Fibroblast of the aortic adventitia (primary cell): ENCODE measurements around the gene RFTN1. TPM values are rescaled to one million over a fixed set of nuclear protein-coding genes. Genes with fewer than 3 reads are reported as not detected.

Experiments
- DNase-seq: peaks from one replicate; pipeline ENCODE4 v3.0.0-alpha.2; 2010; ENCODE audit warnings: low read depth
- H3K4me3 ChIP-seq: 2 replicates; pipeline ENCODE4 v1.5.1; 2011; ENCODE audit warnings: low read depth, mild to moderate bottlenecking, control low read depth, low read length, moderate library complexity
- total RNA-seq: library from RNA; depleted of rRNA; stranded (reverse); fragments of >200 nt; gene quantifications from 2 replicates; pipeline ENCODE4 v1.2.3, GENCODE V29; 2012; ENCODE audit warnings: low replicate concordance
- TF ChIP-seq, protein P1 (sequence below): IDR thresholded peaks from 2 replicates; pipeline ENCODE4 v1.5.1; 2011; ENCODE audit warnings: mild to moderate bottlenecking, low read length, control low read depth, inconsistent platforms; ENCODE audit not compliant: insufficient read depth

Gene RFTN1
- total RNA-seq, 1 donor = 54.7 TPM

DNA sequence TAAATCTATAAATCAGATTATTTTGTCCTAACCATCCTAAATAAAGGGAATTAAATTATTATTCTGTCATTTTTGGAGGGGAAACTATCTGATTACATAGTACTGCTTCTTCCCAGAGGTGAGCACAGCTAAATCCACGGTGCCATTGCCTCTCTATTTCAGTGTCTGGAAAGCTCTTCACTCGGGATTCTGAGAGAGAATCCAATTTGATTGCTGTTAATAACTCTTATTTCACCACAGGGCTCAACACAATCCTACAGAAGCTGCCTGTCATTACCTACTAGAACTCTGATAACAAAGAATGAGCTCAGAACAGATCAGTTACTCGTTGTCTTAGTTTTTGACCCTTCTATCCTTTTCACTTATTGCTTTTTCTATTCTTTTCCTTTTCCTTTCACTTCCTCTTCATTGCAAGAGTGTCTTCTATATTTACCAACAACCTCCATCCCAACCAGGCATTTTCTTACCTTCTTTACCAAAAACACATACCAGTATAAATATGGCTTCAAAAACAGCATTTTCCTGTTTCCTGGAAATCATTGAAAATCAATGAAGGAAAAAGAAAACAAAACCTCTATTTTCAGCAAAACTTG, 218.1 kb downstream of the RFTN1 start:
- DNase-seq = no peak
- TF ChIP-seq, protein P1, sequence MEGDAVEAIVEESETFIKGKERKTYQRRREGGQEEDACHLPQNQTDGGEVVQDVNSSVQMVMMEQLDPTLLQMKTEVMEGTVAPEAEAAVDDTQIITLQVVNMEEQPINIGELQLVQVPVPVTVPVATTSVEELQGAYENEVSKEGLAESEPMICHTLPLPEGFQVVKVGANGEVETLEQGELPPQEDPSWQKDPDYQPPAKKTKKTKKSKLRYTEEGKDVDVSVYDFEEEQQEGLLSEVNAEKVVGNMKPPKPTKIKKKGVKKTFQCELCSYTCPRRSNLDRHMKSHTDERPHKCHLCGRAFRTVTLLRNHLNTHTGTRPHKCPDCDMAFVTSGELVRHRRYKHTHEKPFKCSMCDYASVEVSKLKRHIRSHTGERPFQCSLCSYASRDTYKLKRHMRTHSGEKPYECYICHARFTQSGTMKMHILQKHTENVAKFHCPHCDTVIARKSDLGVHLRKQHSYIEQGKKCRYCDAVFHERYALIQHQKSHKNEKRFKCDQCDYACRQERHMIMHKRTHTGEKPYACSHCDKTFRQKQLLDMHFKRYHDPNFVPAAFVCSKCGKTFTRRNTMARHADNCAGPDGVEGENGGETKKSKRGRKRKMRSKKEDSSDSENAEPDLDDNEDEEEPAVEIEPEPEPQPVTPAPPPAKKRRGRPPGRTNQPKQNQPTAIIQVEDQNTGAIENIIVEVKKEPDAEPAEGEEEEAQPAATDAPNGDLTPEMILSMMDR = no peak
- H3K4me3 ChIP-seq = no peak overlapping the region

DNA sequence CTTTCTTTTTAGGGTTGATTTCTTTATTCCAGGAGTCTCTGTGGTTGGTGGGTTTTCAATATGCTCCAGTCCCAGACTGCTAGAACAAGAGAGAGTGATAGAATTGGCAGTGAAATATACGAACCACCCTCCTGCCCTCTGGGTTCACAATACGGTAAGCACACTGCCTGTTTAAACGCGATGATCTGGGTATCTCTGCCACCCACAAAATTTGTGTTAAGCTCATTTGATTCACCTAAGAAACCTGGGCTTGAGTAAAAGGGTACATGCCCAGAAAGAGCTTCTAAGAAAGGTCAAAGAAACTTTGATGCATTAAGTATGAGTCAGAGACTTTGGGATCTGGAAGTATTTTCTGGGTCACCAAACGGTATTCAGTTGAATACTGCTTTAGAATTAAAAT, 218.7 kb downstream of the RFTN1 start:
- no peak overlapping the region for H3K4me3 ChIP-seq
- no peak for DNase-seq
- TF ChIP-seq, protein P1 = no peak

DNA sequence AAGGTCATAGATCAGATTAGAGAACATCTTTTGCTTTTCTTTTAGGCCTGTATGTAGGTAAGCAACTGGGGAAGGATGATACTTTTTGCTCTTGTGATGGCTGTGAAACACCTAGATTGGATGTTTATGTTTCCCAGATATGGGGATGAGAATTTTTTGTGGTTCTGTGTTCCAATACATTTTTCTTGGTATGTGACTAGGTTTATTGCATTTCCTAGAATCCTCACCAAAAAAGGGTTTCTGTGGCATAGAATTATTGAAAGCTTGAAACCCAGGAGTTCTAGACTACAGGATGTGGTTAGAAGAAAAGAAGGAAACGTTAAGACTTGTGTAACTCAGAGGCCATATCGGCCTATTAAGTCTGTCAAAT, 222.7 kb downstream of the RFTN1 start:
- TF ChIP-seq, protein P1 = no peak
- no peak overlapping the region for H3K4me3 ChIP-seq
- no peak for DNase-seq

DNA sequence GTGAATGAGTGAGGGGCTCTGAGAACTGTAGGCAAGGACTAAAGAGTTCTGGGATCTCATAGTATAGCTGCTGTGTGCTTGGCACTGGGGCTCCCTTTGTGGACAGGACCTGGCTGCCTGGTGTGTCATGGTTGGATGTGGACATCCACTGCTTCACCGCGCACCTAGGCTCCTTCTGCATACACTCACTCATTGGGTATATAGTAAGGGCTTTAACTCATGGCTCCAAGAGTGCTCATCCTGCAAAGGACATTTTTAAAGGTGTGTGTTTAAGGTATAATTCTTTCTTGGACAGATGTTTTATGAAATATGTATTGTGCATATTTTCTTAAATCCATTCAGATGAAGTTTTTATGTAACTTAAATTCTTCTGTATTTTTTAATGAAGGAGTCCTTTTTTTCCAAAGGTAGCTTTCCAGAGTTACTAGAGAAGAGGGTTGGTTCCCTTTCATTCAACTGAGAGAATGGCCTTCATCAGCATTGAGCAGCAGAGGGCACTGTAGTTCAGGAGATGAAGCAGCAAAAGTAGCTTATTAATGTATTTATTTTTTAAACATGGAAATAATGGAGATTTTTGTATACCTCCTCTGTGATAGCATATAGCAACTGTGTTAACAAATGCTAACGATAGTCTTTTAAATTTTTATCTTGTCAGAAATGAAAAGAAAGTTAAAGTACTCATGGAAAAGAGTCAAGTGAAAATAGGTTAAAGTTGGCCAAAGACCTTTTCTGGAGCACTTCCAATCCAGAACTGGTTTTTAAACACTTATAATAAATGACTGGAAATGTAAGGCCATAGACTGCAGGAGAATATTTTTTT, 223.3 kb downstream of the RFTN1 start:
- DNase-seq = peak; percentile 78
- TF ChIP-seq, protein P1 = peak; percentile 83
- no peak overlapping the region for H3K4me3 ChIP-seq

DNA sequence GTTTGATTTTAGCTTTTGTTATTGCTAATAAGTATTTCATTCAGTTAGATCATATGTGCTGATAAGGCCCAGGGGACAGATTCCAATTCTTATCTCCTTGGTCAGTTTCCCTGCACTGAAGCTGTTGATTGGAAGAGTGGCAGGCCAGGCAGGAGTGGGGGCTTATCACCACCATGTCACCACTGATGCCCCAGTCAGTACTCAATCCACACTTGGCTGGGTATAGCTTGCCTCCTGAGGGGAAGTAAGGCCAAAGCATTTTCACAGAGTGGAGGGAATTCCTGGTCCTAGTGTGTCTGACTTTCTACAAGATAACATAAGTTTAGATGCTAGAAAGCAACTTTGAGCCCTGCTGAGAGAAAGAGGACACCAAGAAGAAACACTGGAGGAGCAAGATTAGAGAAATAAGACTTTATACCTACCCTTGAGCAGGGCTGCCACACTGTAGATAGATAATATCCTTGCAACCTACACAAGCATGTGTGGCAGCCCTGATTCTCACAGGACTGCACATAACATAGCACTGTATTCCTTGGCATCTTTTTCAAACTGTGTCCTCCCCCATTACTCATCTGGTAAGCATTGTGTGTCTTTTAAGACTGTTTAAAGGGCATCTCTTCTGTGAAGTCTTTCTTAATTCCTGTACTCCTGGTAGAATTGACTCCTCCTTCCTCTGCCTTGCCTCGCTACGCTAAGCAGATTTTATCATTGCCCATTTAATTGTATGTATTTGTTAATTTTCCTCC, 224.2 kb downstream of the RFTN1 start:
- TF ChIP-seq, protein P1 = no peak
- no peak overlapping the region for H3K4me3 ChIP-seq
- DNase-seq = peak; percentile 44

DNA sequence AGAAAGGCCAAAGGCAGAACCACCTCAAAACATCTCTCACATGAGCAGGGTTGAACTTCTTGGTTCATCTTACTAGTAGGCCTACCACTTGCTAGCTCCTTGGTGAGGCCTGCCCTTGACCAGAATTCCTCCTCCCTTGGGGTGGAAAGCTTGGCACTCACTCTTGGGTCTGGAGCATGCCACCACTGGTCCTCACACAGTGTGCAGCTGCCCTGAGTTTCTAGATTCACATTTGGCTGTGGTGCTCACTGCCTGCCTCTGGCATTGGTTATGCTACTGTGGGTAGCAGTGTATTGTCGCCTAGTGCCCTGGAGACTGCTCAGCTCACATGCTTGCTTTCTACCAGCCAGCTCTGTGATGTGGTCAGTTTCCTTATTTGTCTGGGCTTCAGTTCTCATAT, 224.8 kb downstream of the RFTN1 start:
- DNase-seq = no peak
- TF ChIP-seq, protein P1 = no peak
- no peak overlapping the region for H3K4me3 ChIP-seq
